ENCODE measurements around the gene DPEP1. TPM values are rescaled to one million over a fixed set of nuclear protein-coding genes. Genes with fewer than 3 reads are reported as not detected.

The DPEP1 gene
- total RNA-seq, 1 experiment from 2014 or later: 8.1 TPM

GRCh38 chr16:89636663-89637062, 23.2 kb downstream of the DPEP1 start:
- no peaks in the 10 kb centered on the region; the same call in 1 of the 2 replicates for H3K27me3 ChIP-seq (replicated peaks; ENCODE audit: control insufficient read depth, insufficient read depth, low read length)
- H3K9me3 ChIP-seq: no peaks in the 10 kb centered on the region
- DNase-seq: no peak
- no peak overlapping the region for H3K4me3 ChIP-seq (ENCODE audit: low read depth, low read length)
- H3K36me3 ChIP-seq (ENCODE audit: control insufficient read depth, insufficient read depth, low read length): no peaks in the 10 kb centered on the region
- no peaks in the 10 kb centered on the region for H3K4me1 ChIP-seq
- no peak overlapping the region for H3K27ac Mint-ChIP-seq (ENCODE audit: unreplicated experiment)
- peaks cover 3% of the 10 kb centered on the region for H3K27me3 Mint-ChIP-seq (ENCODE audit: insufficient read depth, unreplicated experiment)
- TF ChIP-seq CTCF (IDR thresholded peaks at IDR 0.05; ENCODE audit: insufficient read depth in 1 of 2, low read depth in 1 of 2, low read length in 1 of 2, severe bottlenecking in 1 of 2, unreplicated experiment in 1 of 2): no peak
- peaks cover 8% of the 10 kb centered on the region for H3K4me1 Mint-ChIP-seq (ENCODE audit: low read depth, unreplicated experiment)
- H3K36me3 Mint-ChIP-seq (ENCODE audit: insufficient read depth, unreplicated experiment): peaks cover 14% of the 10 kb centered on the region
- POLR2A ChIA-PET: no interaction called here
- H3K9me3 Mint-ChIP-seq (ENCODE audit: unreplicated experiment): no peaks in the 10 kb centered on the region
- intact Hi-C loops (cut with micrococcal nuclease; ENCODE audit: unreplicated experiment): no loop called here
- BruUV-seq (replicated peaks): no TSS peak
- CTCF ChIA-PET: no interaction called here
- H3K4me3 Mint-ChIP-seq (ENCODE audit: unreplicated experiment): no peak overlapping the region

GRCh38 chr16:89637379-89637778, 23.9 kb downstream of the DPEP1 start:
- H3K27ac Mint-ChIP-seq (ENCODE audit: unreplicated experiment): no peak overlapping the region
- peaks cover 3% of the 10 kb centered on the region for H3K27me3 Mint-ChIP-seq (ENCODE audit: insufficient read depth, unreplicated experiment)
- H3K4me3 Mint-ChIP-seq (ENCODE audit: unreplicated experiment): no peak overlapping the region
- no peak for TF ChIP-seq CTCF (IDR thresholded peaks at IDR 0.05; ENCODE audit: insufficient read depth in 1 of 2, low read depth in 1 of 2, low read length in 1 of 2, severe bottlenecking in 1 of 2, unreplicated experiment in 1 of 2)
- peaks cover 8% of the 10 kb centered on the region for H3K4me1 Mint-ChIP-seq (ENCODE audit: low read depth, unreplicated experiment)
- ChIA-PET POLR2A (no interaction called here), CTCF (no interaction called here)
- peaks cover 22% of the 10 kb centered on the region for H3K36me3 Mint-ChIP-seq (ENCODE audit: insufficient read depth, unreplicated experiment)
- intact Hi-C loops (cut with micrococcal nuclease; ENCODE audit: unreplicated experiment): no loop called here
- H3K4me3 ChIP-seq (ENCODE audit: low read depth, low read length): no peak overlapping the region
- H3K4me1 ChIP-seq: no peaks in the 10 kb centered on the region
- no peaks in the 10 kb centered on the region for H3K9me3 Mint-ChIP-seq (ENCODE audit: unreplicated experiment)
- no peak for DNase-seq
- BruUV-seq (replicated peaks): no TSS peak
- H3K9me3 ChIP-seq: no peaks in the 10 kb centered on the region
- no peaks in the 10 kb centered on the region for H3K36me3 ChIP-seq (ENCODE audit: control insufficient read depth, insufficient read depth, low read length)
- H3K27me3 ChIP-seq (replicated peaks; ENCODE audit: control insufficient read depth, insufficient read depth, low read length): no peaks in the 10 kb centered on the region; the same call in 1 of the 2 replicates

- POLR2A ChIA-PET: no interaction called here
- no peak for TF ChIP-seq CTCF (IDR thresholded peaks at IDR 0.05; ENCODE audit: insufficient read depth in 1 of 2, low read depth in 1 of 2, low read length in 1 of 2, severe bottlenecking in 1 of 2, unreplicated experiment in 1 of 2)
- Mint-ChIP-seq H3K27me3 (ENCODE audit: insufficient read depth, unreplicated experiment) (peaks cover 3% of the 10 kb centered on the region), H3K4me1 (ENCODE audit: low read depth, unreplicated experiment) (peaks cover 8% of the 10 kb centered on the region), H3K27ac (ENCODE audit: unreplicated experiment) (no peak overlapping the region), H3K4me3 (ENCODE audit: unreplicated experiment) (no peak overlapping the region), H3K9me3 (ENCODE audit: unreplicated experiment) (no peaks in the 10 kb centered on the region), H3K36me3 (ENCODE audit: insufficient read depth, unreplicated experiment) (peaks cover 31% of the 10 kb centered on the region)
- no peaks in the 10 kb centered on the region; the same call in 1 of the 2 replicates for H3K27me3 ChIP-seq (replicated peaks; ENCODE audit: control insufficient read depth, insufficient read depth, low read length)
- intact Hi-C loops (cut with micrococcal nuclease; ENCODE audit: unreplicated experiment): loop anchor here (2.0 kb wide), 1 partner anchor 20 kb away; no protein-coding TSS in a partner anchor
- no peak overlapping the region for H3K4me3 ChIP-seq (ENCODE audit: low read depth, low read length)
- no peaks in the 10 kb centered on the region for H3K9me3 ChIP-seq
- H3K36me3 ChIP-seq (ENCODE audit: control insufficient read depth, insufficient read depth, low read length): no peaks in the 10 kb centered on the region; the same call in 1 of the 2 replicates
- no peak for DNase-seq
- H3K4me1 ChIP-seq: no peaks in the 10 kb centered on the region
- CTCF ChIA-PET: no interaction called here
- no TSS peak for BruUV-seq (replicated peaks)
Observed at GRCh38 chr16:89638455-89638854, 25.0 kb downstream of the DPEP1 start.

Data from Caco-2 (cell line).